Measurements from ENCODE around the gene KRTAP24-1. TPM values are rescaled to one million over a fixed set of nuclear protein-coding genes. Genes with fewer than 3 reads are reported as not detected.

The KRTAP24-1 gene
- total and polyA plus RNA-seq, 9 of the 15 experiments (the other 6 are each of a cell fraction or from before 2014, with no cell fraction given), result not detected

DNA sequence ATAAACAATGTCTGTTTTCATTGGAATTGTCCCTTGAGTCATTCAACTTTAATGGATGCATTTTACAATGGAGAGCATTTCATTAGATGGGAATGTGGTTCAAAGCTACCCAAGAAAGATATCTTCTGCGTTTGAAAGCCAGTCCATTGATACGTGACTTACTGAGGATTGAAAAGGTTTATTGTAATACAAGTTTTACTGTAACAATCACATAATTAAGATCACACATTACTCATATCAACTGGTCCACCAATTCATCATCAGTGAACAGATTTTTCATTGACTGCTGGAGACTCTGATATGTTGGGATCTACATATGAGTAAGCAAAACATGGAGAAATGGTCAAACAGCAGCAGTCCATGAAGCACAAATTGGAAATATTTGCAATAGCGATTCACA lies 32.8 kb downstream of the KRTAP24-1 start:
- Histone ChIP-seq H3K4me1 (replicated peaks in 1 of 2; ENCODE audit: control insufficient read depth in 2 of 2, insufficient read depth in 2 of 2, low read length in 2 of 2) (no peaks in the 10 kb centered on the region), H3K9me3 (replicated peaks; ENCODE audit: control insufficient read depth, insufficient read depth, low read depth, low read length) (no peaks in the 10 kb centered on the region), H3K9ac (ENCODE audit: insufficient read depth in 1 of 2, low read depth in 2 of 2, low read length in 2 of 2) (no peak overlapping the region), H3K4me2 (ENCODE audit: insufficient read depth, low read length) (no peak overlapping the region), H3K4me3 (no peak overlapping the region), H3K27me3 (ENCODE audit: control insufficient read depth in 2 of 2, insufficient read depth in 2 of 2, low read length in 2 of 2) (no peaks in the 10 kb centered on the region), H3K27ac (ENCODE audit: extremely low read depth, low read depth, low read length) (no peak overlapping the region), H3K36me3 (ENCODE audit: control insufficient read depth, insufficient read depth, low read length) (no peaks in the 10 kb centered on the region), H3K79me2 (ENCODE audit: control insufficient read depth, insufficient read depth, low read length) (no peaks in the 10 kb centered on the region), H2AFZ (ENCODE audit: low read depth, low read length) (no peak overlapping the region), H4K20me1 (replicated peaks; ENCODE audit: control insufficient read depth, insufficient read depth, low read length) (no peaks in the 10 kb centered on the region), H3K9me1 (ENCODE audit: control insufficient read depth, insufficient read depth, low read length) (no peaks in the 10 kb centered on the region)
- ChIA-PET CTCF (ENCODE audit: low intra/inter-chr PET ratio) (no interaction called here), POLR2A (no interaction called here)
- BruUV-seq (replicated peaks), result no TSS peak
- FAIRE-seq (no peak), DNase-seq (ENCODE audit: extremely low read depth in 1 of 4, low spot score in 3 of 4) (no peak), ATAC-seq (no peak)
- 0% methylated on average over 3 of the region's 3 CpGs for WGBS (ENCODE audit: insufficient coverage, low coverage, missing lambda C conversion rate)
- in situ Hi-C loops (cut with MboI) (no loop called here), intact Hi-C loops (cut with micrococcal nuclease) (no loop called here)
- no peak for TF ChIP-seq FOXA1 (IDR thresholded peaks at IDR 0.05; ENCODE audit: borderline replicate concordance)
- TF ChIP-seq, protein P1, sequence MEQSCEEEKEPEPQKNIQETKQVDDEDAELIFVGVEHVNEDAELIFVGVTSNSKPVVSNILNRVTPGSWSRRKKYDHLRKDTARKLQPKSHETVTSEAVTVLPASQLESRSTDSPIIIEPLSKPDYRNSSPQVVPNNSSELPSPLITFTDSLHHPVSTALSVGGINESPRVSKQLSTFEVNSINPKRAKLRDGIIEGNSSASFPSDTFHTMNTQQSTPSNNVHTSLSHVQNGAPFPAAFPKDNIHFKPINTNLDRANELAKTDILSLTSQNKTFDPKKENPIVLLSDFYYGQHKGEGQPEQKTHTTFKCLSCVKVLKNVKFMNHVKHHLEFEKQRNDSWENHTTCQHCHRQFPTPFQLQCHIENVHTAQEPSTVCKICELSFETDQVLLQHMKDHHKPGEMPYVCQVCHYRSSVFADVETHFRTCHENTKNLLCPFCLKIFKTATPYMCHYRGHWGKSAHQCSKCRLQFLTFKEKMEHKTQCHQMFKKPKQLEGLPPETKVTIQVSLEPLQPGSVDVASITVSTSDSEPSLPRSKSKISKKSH (CRISPR knock-in tag; IDR thresholded peaks at IDR 0.05), result no peak
- TF ChIP-seq, protein P2, sequence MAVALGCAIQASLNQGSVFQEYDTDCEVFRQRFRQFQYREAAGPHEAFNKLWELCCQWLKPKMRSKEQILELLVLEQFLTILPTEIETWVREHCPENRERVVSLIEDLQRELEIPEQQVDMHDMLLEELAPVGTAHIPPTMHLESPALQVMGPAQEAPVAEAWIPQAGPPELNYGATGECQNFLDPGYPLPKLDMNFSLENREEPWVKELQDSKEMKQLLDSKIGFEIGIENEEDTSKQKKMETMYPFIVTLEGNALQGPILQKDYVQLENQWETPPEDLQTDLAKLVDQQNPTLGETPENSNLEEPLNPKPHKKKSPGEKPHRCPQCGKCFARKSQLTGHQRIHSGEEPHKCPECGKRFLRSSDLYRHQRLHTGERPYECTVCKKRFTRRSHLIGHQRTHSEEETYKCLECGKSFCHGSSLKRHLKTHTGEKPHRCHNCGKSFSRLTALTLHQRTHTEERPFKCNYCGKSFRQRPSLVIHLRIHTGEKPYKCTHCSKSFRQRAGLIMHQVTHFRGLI (CRISPR knock-in tag; IDR thresholded peaks at IDR 0.05), result no peak
- TF ChIP-seq ZNF274 (IDR thresholded peaks at IDR 0.05; ENCODE audit: borderline replicate concordance, low read depth, low read length), result no peak
- no peak for TF ChIP-seq DIDO1 (tag; IDR thresholded peaks at IDR 0.05; ENCODE audit: low read depth)
- no peak for TF ChIP-seq KHSRP (IDR thresholded peaks at IDR 0.05)
- TF ChIP-seq NCOA4 (IDR thresholded peaks at IDR 0.05; ENCODE audit: partially characterized antibody), result no peak
- TF ChIP-seq SP1 (CRISPR knock-in tag; IDR thresholded peaks at IDR 0.05), result no peak
- no peak for TF ChIP-seq SIN3A (IDR thresholded peaks at IDR 0.05; ENCODE audit: borderline replicate concordance in 2 of 2, control insufficient read depth in 1 of 2, low read depth in 2 of 2, low read length in 2 of 2)
- no peak for TF ChIP-seq BCL6 (CRISPR knock-in tag; IDR thresholded peaks at IDR 0.05)
- TF ChIP-seq ELF1 (tag; IDR thresholded peaks at IDR 0.05), result no peak
- no peak for TF ChIP-seq ZNF316 (IDR thresholded peaks at IDR 0.05)
- no peak for TF ChIP-seq CBX3 (IDR thresholded peaks at IDR 0.05; ENCODE audit: borderline replicate concordance in 1 of 2, low read length in 2 of 2)
- no peak for TF ChIP-seq MCM7 (IDR thresholded peaks at IDR 0.05)
- TF ChIP-seq, protein P3, sequence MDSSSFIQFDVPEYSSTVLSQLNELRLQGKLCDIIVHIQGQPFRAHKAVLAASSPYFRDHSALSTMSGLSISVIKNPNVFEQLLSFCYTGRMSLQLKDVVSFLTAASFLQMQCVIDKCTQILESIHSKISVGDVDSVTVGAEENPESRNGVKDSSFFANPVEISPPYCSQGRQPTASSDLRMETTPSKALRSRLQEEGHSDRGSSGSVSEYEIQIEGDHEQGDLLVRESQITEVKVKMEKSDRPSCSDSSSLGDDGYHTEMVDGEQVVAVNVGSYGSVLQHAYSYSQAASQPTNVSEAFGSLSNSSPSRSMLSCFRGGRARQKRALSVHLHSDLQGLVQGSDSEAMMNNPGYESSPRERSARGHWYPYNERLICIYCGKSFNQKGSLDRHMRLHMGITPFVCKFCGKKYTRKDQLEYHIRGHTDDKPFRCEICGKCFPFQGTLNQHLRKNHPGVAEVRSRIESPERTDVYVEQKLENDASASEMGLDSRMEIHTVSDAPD (CRISPR knock-in tag; IDR thresholded peaks at IDR 0.05), result no peak
- no peak for TF ChIP-seq E2F3 (CRISPR knock-in tag; IDR thresholded peaks at IDR 0.05)
- no peak for TF ChIP-seq THRAP3 (IDR thresholded peaks at IDR 0.05; ENCODE audit: borderline replicate concordance)

Data from K562 (cell line).